Measurements from ENCODE around the gene MAN1B1.

DNA sequence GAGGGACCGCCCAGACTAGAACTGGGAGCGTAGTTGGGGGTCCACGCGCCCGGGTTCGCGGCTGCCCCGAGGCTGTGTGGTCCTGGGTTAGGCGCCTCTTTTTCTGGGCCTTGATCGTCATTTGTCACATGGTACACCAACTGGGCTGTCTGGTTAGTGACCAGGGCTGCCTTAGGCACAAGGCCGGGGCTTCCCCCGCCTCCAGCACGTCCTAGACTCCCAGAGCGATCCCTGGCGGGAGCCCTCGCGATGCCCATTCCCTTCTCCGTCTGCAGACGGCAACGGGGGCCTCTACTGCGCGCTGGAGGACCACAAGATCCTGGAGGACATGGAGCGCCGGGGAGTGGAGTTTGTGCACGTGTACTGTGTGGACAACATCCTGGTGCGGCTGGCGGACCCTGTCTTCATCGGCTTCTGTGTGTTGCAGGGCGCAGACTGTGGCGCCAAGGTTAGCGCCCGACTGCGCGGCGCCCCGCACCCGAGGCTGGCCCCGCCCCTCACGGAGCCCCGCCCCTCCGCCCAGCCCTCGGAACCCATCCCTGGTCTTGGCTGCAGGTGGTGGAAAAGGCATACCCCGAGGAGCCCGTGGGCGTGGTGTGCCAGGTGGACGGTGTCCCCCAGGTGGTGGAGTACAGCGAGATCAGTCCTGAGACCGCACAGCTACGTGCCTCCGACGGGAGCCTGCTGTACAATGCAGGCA, 7.9 kb upstream of the MAN1B1 start:
- TF ChIP-seq RARB (CRISPR knock-in tag; IDR thresholded peaks at IDR 0.05) = no peak
- no peak for TF ChIP-seq BACH2 (CRISPR knock-in tag; IDR thresholded peaks at IDR 0.05; ENCODE audit: borderline replicate concordance)
- TF ChIP-seq SNAI2 (CRISPR knock-in tag; IDR thresholded peaks at IDR 0.05) = no peak
